Fibroblast of pulmonary artery (primary cell): ENCODE results near the gene TLR2.
"Not testable (repeated sequence)": the region's sequence is repeated elsewhere in the genome, so short reads cannot be mapped to it uniquely, and the experiment has no call there.

Source experiments
- DNase-seq: peaks from one replicate; pipeline ENCODE4 v3.0.0-alpha.2; 2010; ENCODE audit warnings: low read depth
- H3K4me3 ChIP-seq: replicated peaks from 2 replicates; pipeline ENCODE4 v1.5.1; 2011; ENCODE audit warnings: low read depth, mild to moderate bottlenecking, control low read depth, low read length, moderate library complexity
- TF ChIP-seq, protein P1 (sequence below): IDR thresholded peaks from 2 replicates; pipeline ENCODE4 v1.5.1; 2011; ENCODE audit warnings: mild to moderate bottlenecking, control low read depth, low read length, inconsistent platforms; ENCODE audit errors: missing control alignments

Gene TLR2

GRCh38 chr4:153661215-153661822 lies 22.8 kb upstream of the TLR2 start:
- no peak overlapping the region for H3K4me3 ChIP-seq
- TF ChIP-seq, protein P1, sequence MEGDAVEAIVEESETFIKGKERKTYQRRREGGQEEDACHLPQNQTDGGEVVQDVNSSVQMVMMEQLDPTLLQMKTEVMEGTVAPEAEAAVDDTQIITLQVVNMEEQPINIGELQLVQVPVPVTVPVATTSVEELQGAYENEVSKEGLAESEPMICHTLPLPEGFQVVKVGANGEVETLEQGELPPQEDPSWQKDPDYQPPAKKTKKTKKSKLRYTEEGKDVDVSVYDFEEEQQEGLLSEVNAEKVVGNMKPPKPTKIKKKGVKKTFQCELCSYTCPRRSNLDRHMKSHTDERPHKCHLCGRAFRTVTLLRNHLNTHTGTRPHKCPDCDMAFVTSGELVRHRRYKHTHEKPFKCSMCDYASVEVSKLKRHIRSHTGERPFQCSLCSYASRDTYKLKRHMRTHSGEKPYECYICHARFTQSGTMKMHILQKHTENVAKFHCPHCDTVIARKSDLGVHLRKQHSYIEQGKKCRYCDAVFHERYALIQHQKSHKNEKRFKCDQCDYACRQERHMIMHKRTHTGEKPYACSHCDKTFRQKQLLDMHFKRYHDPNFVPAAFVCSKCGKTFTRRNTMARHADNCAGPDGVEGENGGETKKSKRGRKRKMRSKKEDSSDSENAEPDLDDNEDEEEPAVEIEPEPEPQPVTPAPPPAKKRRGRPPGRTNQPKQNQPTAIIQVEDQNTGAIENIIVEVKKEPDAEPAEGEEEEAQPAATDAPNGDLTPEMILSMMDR = no peak
- DNase-seq = peak; percentile 91

DNA sequence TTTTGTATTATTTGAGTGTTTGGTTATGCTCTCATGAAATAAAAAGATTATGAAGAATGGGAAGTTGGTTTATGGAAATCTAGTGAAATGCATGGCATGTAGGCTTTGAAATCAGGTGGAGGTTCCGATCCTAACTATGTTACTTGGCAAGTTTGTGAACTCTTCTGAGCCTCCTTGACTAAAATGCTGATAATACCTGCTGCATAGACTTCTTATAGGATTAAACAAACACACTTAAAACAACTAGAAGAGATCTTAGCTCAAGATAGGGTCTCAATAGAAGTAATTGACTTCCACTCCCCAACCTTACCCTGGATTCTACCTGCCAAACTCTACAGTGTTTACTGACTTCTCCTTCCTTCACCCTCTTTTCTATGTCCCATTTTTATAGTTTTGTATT lies 22.2 kb upstream of the TLR2 start:
- DNase-seq = no peak
- TF ChIP-seq, protein P1 = no peak
- no peak overlapping the region for H3K4me3 ChIP-seq

DNA sequence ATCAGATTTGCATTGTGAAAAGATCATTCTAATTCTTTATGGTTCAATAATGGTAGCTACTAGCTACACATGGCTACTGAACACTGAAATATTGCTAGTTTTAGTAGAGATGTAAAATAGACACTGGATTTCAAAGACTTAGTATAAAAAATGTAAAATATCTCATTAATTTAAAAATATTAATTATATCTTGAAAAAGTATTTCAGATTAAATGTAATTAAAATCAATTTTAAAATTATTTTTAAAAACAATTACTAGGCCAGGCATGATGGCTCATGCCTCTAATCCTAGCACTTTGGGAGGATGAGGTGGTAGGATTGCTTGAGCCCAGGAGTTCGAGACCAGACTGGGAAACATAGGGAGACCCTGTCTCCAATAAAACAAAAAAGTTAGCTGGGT lies 20.4 kb upstream of the TLR2 start:
- no peak overlapping the region for H3K4me3 ChIP-seq
- TF ChIP-seq, protein P1 = no peak
- DNase-seq = no peak

GRCh38 chr4:153666505-153666904 lies 17.6 kb upstream of the TLR2 start:
- DNase-seq, H3K4me3 ChIP-seq: not testable (repeated sequence)

- TF ChIP-seq, protein P1 = no peak
- DNase-seq = peak; percentile 25
- no peak overlapping the region for H3K4me3 ChIP-seq
These were observed 15.4 kb upstream of the TLR2 start for GRCh38 chr4:153668647-153669046.

DNA sequence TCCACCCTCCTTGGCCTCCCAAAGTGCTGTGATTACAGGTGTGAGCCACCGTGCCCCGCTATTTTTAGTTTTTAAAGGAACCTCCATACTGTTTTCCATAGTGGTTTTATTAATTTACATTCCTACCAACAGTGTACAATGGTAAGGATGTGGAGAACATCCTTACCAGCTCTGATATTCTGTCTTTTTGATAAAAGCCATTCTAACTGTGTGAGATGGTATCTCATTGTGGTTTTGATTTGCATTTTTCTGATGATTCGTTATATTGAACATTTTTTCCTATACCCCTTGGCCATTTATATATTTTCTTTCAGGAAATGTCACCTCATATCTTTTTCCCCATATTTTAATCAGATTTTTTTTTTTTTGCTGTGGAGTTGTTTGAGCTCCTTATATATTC lies 14.2 kb upstream of the TLR2 start:
- H3K4me3 ChIP-seq = no peak overlapping the region
- DNase-seq = no peak
- TF ChIP-seq, protein P1 = no peak

DNA sequence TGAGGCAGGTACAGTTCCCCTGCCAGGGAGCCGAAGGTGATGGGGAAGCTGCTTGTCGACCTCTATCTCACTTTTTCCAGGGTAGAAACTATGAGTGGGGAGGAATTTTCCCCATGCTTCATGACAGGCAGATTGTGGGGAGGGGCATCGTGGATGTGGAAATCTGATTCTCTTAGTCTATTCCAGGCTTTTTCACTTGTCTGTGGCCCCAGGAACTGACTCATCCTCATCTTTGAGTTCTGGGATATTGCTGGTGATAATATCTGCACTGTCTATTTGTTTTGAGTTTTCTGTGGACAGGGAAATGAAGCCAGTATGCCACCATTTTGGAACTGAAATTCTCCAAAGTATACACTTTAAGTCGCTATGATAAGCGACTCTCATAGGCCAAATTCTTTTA lies 7.6 kb upstream of the TLR2 start:
- no peak for DNase-seq
- H3K4me3 ChIP-seq = no peak overlapping the region

More for the DNA sequence above, 7.6 kb upstream of the TLR2 start:
- TF ChIP-seq, protein P1 = no peak
